WTC11 (cell line): ENCODE data around the gene CCL18.

Source experiments
- ATF2 ChIP-seq: sonication (generic); formaldehyde crosslinking; IDR thresholded peaks from 2 replicates; pipeline ENCODE4 v1.8.1; 2022; ENCODE audit warnings: low read depth, missing genetic modification reagents, borderline replicate concordance
- CREB1 ChIP-seq: sonication (generic); formaldehyde crosslinking; IDR thresholded peaks from 2 replicates; pipeline ENCODE4 v1.8.0; 2023; ENCODE audit warnings: mild to moderate bottlenecking, missing genetic modification reagents
- CTCF ChIP-seq: fragments of 200-600 bp; IDR thresholded peaks from 2 replicates; pipeline ENCODE4 v1.8.0; 2022; ENCODE audit warnings: antibody characterized with exemption
- ETV6 ChIP-seq: sonication (generic); formaldehyde crosslinking; IDR thresholded peaks from 2 replicates; pipeline ENCODE4 v1.8.1; 2022; ENCODE audit warnings: mild to moderate bottlenecking, missing genetic modification reagents
- FOXK1 ChIP-seq: sonication (generic); formaldehyde crosslinking; IDR thresholded peaks from 2 replicates; pipeline ENCODE4 v1.8.0; 2022; ENCODE audit warnings: mild to moderate bottlenecking, moderate library complexity, missing genetic modification reagents
- GTF2I ChIP-seq: fragments of 250-450 bp; sonication (Bioruptor Pico); conservative IDR thresholded peaks from 2 replicates; pipeline ENCODE4 v1.4.0; 2021; ENCODE audit warnings: mild to moderate bottlenecking
- KAT7 ChIP-seq: sonication (generic); formaldehyde crosslinking; IDR thresholded peaks from 2 replicates; pipeline ENCODE4 v1.8.1; 2023; ENCODE audit warnings: missing genetic modification reagents, mild to moderate bottlenecking, borderline replicate concordance
- NFE2L1 ChIP-seq: sonication (generic); formaldehyde crosslinking; IDR thresholded peaks from 2 replicates; pipeline ENCODE4 v1.8.1; 2023; ENCODE audit warnings: missing genetic modification reagents
- NR2C2 ChIP-seq: sonication (generic); formaldehyde crosslinking; IDR thresholded peaks from 2 replicates; pipeline ENCODE4 v1.8.0; 2022; ENCODE audit warnings: mild to moderate bottlenecking, missing genetic modification reagents
- ZNF263 ChIP-seq: sonication (generic); formaldehyde crosslinking; IDR thresholded peaks from 2 replicates; pipeline ENCODE4 v1.8.1; 2022; ENCODE audit warnings: low read depth, mild to moderate bottlenecking, moderate library complexity, missing genetic modification reagents

- TF ChIP-seq FOXK1 (CRISPR knock-in tag) (no peak), CTCF (no peak), ATF2 (CRISPR knock-in tag) (no peak), KAT7 (CRISPR knock-in tag) (no peak), CREB1 (CRISPR knock-in tag) (no peak), NFE2L1 (CRISPR knock-in tag) (no peak), NR2C2 (CRISPR knock-in tag) (no peak), GTF2I (CRISPR knock-in tag) (no peak), ZNF263 (CRISPR knock-in tag) (no peak), ETV6 (CRISPR knock-in tag) (no peak)
These were observed 29.9 kb upstream of the CCL18 start for GRCh38 chr17:36034127-36034526.
